ENCODE data around the gene CCDC159.

Gene CCDC159

DNA sequence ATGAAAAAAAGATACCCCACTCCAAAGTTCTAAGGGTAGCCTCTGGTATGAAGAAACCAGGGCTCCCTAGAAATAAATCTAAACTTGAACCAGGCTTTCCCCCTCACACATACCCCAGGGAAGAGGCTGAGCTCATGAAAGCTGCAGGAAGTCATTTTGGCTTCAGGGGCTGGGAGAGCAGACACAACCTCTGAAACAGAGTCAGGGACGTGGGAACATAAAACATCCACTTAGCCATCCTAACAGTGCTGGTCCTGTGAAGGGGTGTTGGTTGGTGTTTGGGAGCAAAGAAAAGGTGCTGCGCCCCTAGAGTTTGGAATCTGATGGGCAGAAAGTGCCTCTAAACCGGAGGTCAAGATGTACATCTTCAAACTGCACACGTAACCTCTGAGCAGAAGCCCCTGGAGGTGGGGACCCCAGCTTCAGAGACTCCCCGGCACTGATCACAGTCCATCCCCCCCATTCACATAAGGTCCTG lies 22.7 kb upstream of the CCDC159 start:
- TF ChIP-seq TEAD4 (IDR thresholded peaks at IDR 0.05) (no peak), TCF12 (IDR thresholded peaks at IDR 0.05; ENCODE audit: low read depth) (no peak), CEBPB (IDR thresholded peaks at IDR 0.05) (no peak), CREB1 (IDR thresholded peaks at IDR 0.05; ENCODE audit: low read depth) (no peak), ZBTB7A (IDR thresholded peaks at IDR 0.05; ENCODE audit: low read depth) (no peak), EP300 (IDR thresholded peaks at IDR 0.05; ENCODE audit: borderline replicate concordance) (no peak), RAD21 (IDR thresholded peaks at IDR 0.05; ENCODE audit: low read depth) (no peak), NFIC (IDR thresholded peaks at IDR 0.05) (no peak), EGR1 (IDR thresholded peaks at IDR 0.05) (no peak)
- TF ChIP-seq, protein P1, sequence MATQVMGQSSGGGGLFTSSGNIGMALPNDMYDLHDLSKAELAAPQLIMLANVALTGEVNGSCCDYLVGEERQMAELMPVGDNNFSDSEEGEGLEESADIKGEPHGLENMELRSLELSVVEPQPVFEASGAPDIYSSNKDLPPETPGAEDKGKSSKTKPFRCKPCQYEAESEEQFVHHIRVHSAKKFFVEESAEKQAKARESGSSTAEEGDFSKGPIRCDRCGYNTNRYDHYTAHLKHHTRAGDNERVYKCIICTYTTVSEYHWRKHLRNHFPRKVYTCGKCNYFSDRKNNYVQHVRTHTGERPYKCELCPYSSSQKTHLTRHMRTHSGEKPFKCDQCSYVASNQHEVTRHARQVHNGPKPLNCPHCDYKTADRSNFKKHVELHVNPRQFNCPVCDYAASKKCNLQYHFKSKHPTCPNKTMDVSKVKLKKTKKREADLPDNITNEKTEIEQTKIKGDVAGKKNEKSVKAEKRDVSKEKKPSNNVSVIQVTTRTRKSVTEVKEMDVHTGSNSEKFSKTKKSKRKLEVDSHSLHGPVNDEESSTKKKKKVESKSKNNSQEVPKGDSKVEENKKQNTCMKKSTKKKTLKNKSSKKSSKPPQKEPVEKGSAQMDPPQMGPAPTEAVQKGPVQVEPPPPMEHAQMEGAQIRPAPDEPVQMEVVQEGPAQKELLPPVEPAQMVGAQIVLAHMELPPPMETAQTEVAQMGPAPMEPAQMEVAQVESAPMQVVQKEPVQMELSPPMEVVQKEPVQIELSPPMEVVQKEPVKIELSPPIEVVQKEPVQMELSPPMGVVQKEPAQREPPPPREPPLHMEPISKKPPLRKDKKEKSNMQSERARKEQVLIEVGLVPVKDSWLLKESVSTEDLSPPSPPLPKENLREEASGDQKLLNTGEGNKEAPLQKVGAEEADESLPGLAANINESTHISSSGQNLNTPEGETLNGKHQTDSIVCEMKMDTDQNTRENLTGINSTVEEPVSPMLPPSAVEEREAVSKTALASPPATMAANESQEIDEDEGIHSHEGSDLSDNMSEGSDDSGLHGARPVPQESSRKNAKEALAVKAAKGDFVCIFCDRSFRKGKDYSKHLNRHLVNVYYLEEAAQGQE (IDR thresholded peaks at IDR 0.05; ENCODE audit: low read depth) = no peak

DNA sequence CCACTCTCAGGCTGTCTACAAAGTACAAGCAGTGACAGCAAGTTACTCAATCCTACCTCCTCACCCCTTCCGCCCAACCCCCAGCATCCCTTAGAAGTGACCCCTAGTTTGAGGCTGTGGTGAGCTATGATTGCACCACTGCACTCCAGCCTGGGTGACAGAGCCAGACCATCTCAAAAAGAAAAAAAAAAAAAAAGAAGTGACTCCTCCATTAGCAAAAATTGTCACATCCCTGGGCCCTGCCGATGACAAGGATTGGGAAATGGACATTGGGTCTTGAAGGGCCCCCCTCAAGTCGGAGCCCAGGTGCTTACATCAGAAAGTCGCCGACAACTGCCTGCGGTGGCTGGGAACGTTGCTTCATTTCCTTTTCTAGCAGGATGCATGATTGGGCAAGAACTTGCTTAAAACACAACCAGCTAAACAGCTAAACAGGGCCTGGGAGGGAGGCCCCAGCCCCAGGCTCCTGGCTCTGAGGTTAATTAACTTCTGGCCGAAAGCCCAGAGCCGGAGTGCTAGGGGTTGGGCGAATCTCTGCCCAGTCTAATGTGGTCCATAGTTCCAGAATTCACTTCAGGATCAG lies 22.1 kb upstream of the CCDC159 start:
- TF ChIP-seq TEAD4 (IDR thresholded peaks at IDR 0.05) (peak; percentile 46), EP300 (IDR thresholded peaks at IDR 0.05; ENCODE audit: borderline replicate concordance) (peak; percentile 62; the same call in 1 of the 2 replicates), YY1 (IDR thresholded peaks at IDR 0.05; ENCODE audit: low read depth) (no peak), NFIC (IDR thresholded peaks at IDR 0.05) (peak; percentile 92), CEBPB (IDR thresholded peaks at IDR 0.05) (peak; percentile 98), ZBTB7A (IDR thresholded peaks at IDR 0.05; ENCODE audit: low read depth) (0 out of 2 replicates have a peak, but pooled peaks have one; percentile 26), RAD21 (IDR thresholded peaks at IDR 0.05; ENCODE audit: low read depth) (peak; percentile 18; the same call in 1 of the 2 replicates), FOXM1 (IDR thresholded peaks at IDR 0.05; ENCODE audit: borderline replicate concordance, low read depth) (peak; percentile 80; the same call in 1 of the 2 replicates), TCF12 (IDR thresholded peaks at IDR 0.05; ENCODE audit: low read depth) (peak; percentile 82)
- TF ChIP-seq, protein P2, sequence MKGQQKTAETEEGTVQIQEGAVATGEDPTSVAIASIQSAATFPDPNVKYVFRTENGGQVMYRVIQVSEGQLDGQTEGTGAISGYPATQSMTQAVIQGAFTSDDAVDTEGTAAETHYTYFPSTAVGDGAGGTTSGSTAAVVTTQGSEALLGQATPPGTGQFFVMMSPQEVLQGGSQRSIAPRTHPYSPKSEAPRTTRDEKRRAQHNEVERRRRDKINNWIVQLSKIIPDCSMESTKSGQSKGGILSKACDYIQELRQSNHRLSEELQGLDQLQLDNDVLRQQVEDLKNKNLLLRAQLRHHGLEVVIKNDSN (IDR thresholded peaks at IDR 0.05) = no peak

DNA sequence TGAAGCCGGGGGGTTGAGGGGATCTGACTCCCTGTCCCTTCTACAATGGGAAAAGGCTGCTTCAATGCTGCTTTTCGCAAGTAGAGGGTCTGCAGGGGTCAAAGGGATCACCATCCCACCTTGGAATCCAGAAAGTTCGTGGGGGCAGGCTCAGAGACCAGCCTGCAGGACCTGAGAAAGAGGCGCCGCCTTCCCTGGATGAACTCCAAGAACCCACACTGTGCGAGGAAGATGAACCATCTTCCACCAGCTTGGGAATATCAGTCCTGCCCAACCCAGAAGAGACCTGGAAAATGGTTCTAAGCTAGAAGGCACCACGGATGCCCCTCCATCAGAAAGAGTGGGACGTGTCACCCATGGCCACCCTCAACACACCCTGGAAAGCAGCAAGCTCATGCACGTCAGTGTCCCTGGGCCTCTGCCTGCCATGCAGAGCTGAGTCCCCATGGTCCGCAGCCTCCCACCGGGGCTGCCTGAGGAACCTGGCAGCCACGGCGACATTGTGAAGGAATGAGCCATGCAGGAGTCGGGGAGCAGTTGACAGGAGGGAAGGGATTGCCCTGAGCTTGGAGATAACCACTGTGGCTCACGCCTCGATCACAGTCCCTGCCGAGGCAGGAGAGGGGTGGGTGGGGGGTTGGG lies 21.4 kb upstream of the CCDC159 start:
- TF ChIP-seq, protein P2 (IDR thresholded peaks at IDR 0.05) = no peak
- TF ChIP-seq ZBTB7A (IDR thresholded peaks at IDR 0.05; ENCODE audit: low read depth) (no peak), YY1 (IDR thresholded peaks at IDR 0.05; ENCODE audit: low read depth) (no peak), RAD21 (IDR thresholded peaks at IDR 0.05; ENCODE audit: low read depth) (no peak), EP300 (IDR thresholded peaks at IDR 0.05; ENCODE audit: borderline replicate concordance) (no peak), TAF1 (IDR thresholded peaks at IDR 0.05; ENCODE audit: low read depth) (no peak)

DNA sequence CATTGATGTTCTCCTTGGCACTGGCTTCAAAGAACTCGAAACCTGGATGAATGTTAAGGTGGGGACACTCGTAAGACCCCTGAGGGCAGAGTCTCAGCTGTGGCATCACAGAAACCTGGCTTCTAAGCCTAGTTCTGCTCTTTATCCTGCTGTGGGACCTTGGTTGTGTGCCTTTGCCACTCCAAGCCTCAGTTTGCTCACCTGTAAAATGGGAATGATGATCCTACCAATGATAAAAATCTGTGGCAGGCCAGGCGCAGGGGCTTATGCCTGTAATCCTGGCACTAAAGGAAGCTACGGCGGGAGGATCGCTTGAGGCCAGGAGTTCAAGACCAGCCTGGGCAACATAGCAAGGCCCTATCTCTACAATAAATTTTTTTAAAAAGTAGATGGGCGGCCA lies 20.8 kb upstream of the CCDC159 start:
- TF ChIP-seq TEAD4 (IDR thresholded peaks at IDR 0.05) (no peak), TAF1 (IDR thresholded peaks at IDR 0.05; ENCODE audit: low read depth) (no peak), CREB1 (IDR thresholded peaks at IDR 0.05; ENCODE audit: low read depth) (no peak), ZBTB7A (IDR thresholded peaks at IDR 0.05; ENCODE audit: low read depth) (no peak), EP300 (IDR thresholded peaks at IDR 0.05; ENCODE audit: borderline replicate concordance) (no peak), CEBPB (IDR thresholded peaks at IDR 0.05) (no peak), FOXM1 (IDR thresholded peaks at IDR 0.05; ENCODE audit: borderline replicate concordance, low read depth) (no peak), TCF12 (IDR thresholded peaks at IDR 0.05; ENCODE audit: low read depth) (no peak), EGR1 (IDR thresholded peaks at IDR 0.05) (no peak), YY1 (IDR thresholded peaks at IDR 0.05; ENCODE audit: low read depth) (no peak), NFIC (IDR thresholded peaks at IDR 0.05) (no peak), RAD21 (IDR thresholded peaks at IDR 0.05; ENCODE audit: low read depth) (no peak)
- TF ChIP-seq, protein P3, sequence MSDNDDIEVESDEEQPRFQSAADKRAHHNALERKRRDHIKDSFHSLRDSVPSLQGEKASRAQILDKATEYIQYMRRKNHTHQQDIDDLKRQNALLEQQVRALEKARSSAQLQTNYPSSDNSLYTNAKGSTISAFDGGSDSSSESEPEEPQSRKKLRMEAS (IDR thresholded peaks at IDR 0.05) = no peak
- TF ChIP-seq, protein P2 (IDR thresholded peaks at IDR 0.05) = no peak

DNA sequence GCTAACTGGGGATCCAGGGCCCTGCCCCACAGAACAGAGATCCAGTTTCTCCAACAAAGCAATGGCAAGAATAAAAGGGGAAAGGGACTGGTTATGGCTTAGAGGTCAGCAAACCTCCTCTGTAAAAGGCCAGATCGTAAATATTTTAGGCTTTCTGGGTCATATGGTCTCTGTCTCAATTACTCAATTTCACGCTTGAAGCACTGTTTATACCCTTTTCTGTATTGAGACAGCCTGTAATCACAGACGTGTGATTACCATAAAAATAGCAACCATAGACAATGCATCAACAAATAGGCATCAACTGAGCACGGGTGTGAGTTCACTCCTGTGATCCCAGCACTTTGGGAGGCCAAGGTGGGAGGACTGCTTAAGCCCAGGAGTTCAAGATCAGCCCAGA lies 16.2 kb upstream of the CCDC159 start:
- TF ChIP-seq NFIC (IDR thresholded peaks at IDR 0.05) (no peak), ZBTB7A (IDR thresholded peaks at IDR 0.05; ENCODE audit: low read depth) (no peak), EGR1 (IDR thresholded peaks at IDR 0.05) (no peak), TEAD4 (IDR thresholded peaks at IDR 0.05) (no peak)

DNA sequence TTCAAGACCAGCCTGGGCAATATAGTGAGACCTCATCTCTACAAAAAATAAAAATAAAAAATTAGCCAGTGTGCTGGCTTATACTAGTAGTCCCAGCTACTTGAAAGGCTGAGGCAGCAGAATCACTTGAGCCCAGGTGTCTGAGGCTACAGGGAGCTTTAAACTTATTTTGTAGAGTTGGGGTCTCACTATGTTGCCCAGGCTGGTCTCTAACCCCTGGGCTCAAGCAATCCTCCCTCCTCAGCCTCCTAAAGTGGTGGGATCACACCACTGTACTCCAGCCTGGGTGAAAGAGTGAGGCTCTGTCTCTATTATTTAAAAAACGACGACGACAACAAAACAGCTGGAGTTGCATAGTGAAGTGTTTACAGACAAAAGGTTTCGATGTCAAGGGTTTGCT lies 14.8 kb upstream of the CCDC159 start:
- no peak for TF ChIP-seq RAD21 (IDR thresholded peaks at IDR 0.05; ENCODE audit: low read depth)
- no peak for TF ChIP-seq TEAD4 (IDR thresholded peaks at IDR 0.05)

DNA sequence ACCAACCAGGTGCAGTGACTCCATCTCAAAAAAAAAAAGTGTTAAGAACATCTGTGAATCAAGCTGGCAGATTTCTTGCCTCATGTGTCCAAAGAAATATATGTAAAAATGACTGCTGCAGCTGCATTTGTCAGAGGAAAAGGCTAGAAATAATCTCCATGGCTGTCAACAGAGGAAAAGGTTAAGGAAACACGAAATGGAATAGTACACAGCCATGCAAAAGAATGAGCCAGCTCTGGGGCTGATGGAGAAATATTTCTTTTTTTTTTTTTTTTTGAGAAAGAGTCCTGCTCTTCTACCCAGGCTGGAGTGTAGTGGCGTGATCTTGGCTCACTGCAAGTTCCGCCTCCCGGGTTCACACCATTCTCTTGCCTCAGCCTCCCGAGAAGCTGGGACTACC lies 13.5 kb upstream of the CCDC159 start:
- TF ChIP-seq TEAD4 (IDR thresholded peaks at IDR 0.05) = no peak
- TF ChIP-seq NFIC (IDR thresholded peaks at IDR 0.05) = no peak
- no peak for TF ChIP-seq FOXM1 (IDR thresholded peaks at IDR 0.05; ENCODE audit: borderline replicate concordance, low read depth)
- no peak for TF ChIP-seq RAD21 (IDR thresholded peaks at IDR 0.05; ENCODE audit: low read depth)
- TF ChIP-seq, protein P3 (IDR thresholded peaks at IDR 0.05) = no peak
- TF ChIP-seq TCF12 (IDR thresholded peaks at IDR 0.05; ENCODE audit: low read depth) = no peak
- TF ChIP-seq CEBPB (IDR thresholded peaks at IDR 0.05) = no peak
- no peak for TF ChIP-seq EP300 (IDR thresholded peaks at IDR 0.05; ENCODE audit: borderline replicate concordance)
- no peak for TF ChIP-seq CREB1 (IDR thresholded peaks at IDR 0.05; ENCODE audit: low read depth)
- no peak for TF ChIP-seq EGR1 (IDR thresholded peaks at IDR 0.05)
